GM19328 (cell line): Measurements from ENCODE around the gene PAQR4.
"Not testable (repeated sequence)": the region's sequence is repeated elsewhere in the genome, so short reads cannot be mapped to it uniquely, and the experiment has no call there.

Experiments used
- ATAC-seq: cut with Tn5 transposase; IDR thresholded peaks from one replicate; pipeline ENCODE4 v1.9.1; 2021; ENCODE audit warnings: mild to moderate bottlenecking, moderate library complexity; ENCODE audit not compliant: unreplicated experiment

The PAQR4 gene

DNA sequence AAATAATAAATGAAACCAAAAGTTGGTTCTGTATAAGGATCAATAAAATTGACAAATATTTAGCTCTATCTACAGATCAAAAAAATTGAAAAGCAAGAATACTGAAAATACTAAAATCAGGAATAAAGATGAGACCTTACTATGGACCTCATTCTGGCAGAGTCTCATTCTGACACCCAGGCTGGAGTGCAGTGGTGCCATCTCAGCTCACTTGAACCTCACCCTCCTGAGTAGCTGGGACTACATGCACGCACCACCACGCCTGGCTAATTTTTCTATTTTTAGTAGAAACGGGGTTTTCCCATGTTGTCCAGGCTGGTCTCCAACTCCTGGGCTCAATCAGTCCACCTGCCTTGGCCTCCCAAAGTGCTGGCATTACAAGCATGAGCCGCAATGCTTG, 27.1 kb upstream of the PAQR4 start:
- no peak for ATAC-seq

DNA sequence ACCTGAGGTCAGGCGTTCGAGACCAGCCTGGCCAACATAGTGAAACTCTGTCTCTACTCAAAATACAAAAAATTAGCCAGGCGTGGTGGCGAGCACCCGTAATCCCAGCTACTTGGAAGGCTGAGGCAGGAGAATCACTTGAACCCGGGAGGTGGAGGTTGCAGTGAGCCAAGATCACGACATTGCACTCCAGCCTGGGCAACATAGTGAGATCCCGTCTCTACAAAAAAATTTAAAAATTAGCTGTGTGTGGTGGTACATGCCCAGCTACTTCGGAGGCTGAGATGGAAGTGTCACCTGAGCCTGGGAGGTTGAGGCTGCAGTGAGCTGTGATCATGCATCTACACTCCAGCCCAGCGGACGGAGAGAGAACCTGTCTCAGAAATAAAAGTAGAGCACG, 25.4 kb upstream of the PAQR4 start:
- not testable (repeated sequence) for ATAC-seq

GRCh38 chr16:2946649-2947048, 22.5 kb upstream of the PAQR4 start:
- no peak for ATAC-seq

DNA sequence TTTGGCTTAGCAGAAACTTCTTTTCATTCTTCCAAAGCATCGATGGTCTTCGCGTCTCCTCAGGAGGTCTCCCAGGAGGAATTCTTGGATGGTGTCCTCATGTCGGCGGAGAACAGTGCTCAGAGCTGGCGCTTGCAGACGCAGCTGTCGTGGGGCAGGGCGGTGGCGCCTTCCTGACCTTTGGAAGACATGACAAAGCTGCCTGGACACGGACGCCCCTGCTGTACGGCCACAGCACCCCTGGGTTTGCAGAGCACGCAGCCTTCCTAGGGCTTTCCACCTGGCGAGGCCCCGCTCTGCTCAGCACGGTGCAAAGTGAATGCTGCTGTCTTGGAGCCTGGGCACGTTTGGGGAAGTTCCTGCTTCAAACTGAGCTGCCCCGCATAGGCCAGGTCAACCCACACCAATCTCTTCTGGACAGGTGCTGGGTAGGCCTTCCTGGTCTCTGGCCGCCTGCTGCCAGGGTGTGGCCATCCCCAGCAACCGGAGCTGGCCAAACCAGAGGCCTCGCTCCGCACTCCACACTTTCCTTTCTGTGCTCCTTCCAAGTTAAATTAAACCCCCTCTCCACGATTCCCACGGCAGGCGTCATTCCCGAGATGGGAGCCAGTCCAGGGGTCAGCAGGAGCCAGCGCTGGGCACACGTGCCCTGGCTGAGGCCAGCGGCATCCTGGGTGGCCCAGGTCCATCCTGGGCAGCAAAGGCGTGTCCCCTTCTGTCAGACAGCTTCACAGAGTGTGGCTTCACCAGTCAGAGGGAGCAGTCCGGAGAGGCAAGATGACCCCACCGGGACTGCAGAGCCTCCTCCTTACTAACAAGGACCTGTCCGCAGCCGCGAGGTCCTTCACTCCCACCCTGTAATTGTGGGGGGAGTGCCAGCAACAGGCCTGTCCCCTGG, 20.1 kb upstream of the PAQR4 start:
- ATAC-seq, result no peak

GRCh38 chr16:2949705-2950352, 19.3 kb upstream of the PAQR4 start:
- no peak for ATAC-seq

DNA sequence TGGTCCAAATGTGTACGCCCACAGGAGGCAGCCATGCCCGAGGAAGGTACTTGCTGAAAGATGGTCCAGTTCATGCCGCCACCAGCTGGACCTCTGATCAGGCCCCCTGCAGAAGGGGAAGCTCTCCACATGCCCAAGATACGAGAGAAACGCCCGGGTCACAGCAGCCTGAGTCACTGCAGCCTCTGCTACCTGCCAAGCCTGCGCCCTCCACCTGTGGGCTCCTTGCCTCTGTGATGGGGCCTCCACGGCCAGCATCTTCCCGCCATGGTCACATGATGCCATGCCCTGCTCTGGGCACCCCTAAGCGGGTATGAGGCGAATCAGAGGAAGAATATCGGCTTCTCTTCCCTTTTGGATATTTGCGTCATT, 18.8 kb upstream of the PAQR4 start:
- no peak for ATAC-seq

DNA sequence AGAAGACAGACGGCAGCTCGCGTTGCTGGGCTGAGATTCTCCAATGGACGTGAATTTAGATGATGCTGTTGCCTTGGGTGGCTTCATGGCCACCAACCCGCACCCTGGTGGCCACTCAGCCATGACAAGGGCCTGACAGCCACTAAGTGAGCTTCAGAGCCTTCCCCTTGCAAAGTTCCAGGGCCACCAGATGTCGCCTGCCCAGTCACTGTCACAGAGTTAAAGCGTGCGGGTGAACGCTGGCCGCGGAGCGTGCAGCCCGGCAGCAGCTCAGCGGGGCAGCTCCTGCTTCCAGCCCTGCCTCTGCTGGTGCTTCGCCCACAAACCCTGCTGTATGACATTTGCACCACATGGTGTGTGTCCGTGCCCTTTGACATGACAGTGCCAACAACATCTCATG, 18.4 kb upstream of the PAQR4 start:
- ATAC-seq, result no peak

- ATAC-seq, result no peak
These were observed 16.5 kb upstream of the PAQR4 start for GRCh38 chr16:2952679-2953078.

DNA sequence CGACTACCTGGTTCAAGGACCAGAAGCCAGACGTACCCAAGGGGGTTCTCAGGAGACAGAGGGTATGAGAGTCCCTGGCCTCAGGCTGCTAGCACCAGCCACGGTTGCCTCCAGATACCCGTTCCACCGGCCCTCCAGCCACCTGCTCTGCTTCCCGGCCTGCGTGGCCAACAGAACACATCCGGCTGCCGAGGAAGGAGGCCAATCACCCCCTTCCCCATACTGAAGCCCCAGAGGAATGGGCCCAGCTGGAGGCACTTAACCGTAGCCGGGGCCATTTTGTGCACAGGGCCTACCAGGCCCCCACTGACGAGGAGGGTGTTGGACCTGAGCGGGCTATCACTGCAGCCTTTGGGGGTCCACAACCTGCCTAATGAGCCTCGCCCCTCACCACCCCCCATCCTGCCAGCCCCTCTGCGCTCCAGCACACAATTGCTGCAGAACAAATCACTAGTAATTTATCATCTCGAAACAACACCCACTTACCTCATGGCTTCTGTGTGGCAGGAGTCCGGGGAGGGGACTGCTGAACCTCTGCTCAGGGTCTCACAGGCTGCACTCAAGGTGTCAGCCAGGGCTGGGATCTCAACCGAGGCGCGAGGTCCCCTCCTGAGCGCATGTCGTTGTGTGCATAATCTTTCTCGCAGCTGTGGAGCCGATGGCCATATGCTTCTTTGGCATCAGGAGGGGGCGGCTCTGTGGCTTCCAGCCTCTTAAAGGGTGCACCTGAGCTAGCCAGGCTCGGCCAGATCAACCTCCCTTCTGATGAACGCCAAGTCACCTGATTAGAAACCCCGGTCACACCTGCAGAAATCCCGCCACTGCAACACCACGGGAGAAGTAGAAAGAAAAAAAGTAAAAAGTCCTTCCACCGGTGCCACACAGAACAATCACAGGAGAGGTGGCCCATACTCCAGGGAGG, 15.2 kb upstream of the PAQR4 start:
- ATAC-seq, result no peak

DNA sequence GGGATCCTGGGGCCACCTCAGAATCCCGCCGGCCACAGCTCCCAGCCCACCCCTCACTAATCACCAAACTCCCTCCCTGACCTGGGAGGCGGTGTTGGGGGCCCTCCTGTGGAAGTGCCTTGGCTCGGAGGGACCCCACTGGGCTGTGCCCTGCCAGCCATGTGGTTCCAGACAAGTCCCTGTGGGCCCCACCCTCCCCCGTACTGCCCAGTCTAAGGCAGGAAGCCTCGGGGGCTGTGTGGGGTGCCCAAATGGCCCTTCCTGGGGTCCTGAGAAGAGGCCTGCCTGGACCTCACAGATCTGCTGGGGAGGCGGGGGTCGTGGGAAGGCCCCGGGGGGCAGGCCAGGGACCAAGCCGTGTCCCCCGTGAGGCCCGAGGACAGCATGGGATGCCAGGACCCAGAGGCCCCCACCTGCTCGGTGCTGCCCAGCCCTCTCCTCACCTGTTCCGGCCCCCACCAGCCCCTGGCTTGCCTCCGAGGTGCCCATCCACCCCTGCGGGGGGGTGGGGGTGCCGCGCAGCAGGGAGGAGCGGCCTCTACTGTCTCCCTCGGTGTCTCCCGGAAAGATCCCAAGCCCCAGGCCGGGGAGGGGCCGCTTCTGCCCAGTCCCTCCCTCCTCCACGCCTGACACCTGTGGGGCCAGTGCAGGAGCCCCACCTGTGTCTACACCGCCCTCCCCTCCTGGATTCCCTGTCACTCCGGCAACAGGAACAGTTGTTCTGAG, 14.3 kb upstream of the PAQR4 start:
- no peak for ATAC-seq

GRCh38 chr16:2955438-2955778, 13.7 kb upstream of the PAQR4 start:
- ATAC-seq, result no peak

- ATAC-seq, result no peak
These were observed 13.2 kb upstream of the PAQR4 start for GRCh38 chr16:2955779-2956578.

GRCh38 chr16:2956579-2956956, 12.6 kb upstream of the PAQR4 start:
- ATAC-seq, result no peak

- ATAC-seq, result no peak
These were observed 9.9 kb upstream of the PAQR4 start for GRCh38 chr16:2959206-2959605.

DNA sequence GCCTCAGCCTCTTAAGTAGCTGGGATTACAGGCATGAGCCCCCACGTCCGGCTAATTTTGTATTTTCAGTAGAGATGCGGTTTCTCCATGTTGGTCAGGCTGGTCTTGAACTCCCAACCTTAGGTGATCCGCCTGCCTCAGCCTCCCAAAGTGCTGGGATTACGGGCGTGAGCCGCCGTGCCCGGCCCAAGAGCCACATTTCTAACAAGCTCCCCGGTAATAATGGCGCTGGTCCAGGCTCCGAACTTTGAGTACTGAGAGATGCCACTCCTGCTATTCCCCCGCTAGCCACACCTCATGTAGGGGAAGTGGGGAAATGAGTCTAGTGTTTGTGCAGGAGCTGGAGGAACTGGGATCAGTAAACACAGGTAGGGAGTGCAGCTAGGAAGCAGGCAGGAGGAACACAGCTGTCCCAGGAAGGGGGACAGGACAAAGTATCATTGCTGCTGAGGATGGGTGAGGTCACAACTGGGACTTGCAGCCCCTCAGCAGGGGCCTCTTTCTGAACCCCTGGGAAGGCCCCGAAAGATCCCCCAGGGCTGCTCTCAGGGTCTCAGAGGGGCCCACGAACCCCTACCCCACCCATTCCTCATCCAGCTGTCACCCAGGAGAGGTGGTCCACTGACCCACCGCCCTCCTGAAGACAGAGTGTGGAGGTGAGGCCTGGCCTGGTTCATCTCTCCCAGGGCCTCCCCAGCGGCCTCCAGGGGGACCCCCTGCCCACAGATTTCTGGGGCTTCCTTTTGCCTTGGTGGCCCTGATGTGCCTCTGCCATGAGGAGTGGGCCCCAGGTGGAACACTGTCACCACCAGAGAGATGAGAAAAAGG, 8.8 kb upstream of the PAQR4 start:
- no peak for ATAC-seq

- no peak for ATAC-seq
These were observed 6.6 kb upstream of the PAQR4 start for GRCh38 chr16:2962334-2963073.

DNA sequence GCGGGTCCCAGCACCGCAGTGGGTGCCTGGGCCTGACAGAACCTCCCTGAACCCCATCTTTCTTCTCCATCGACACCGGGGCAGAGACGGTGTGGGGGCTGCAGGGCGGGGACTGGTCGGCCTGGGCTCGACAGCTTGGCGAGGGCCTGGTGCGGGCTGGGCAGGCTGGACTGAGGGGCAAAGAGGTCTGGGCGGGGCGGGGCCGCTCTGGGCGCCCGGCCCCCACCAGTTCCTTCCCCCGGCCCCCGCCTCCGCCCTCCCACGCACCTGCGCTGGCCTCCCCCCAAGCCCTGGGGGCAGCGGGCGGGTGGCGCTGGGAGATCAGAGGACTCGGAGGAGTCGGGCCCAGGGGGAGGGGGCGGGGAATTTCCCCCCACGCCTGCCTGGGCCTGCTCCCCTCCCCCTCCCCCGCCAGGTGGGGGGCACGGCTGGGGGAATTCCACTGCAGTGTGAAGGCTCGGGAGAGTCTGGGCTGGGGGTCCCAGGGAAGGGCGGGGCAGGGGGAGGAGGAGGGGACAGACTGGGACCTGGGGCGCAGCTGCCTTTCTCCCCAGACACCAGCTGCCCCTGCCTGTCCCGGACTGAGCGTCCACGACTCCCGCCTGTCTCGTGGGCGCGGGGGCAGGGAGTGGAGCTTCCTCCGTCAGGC, 6.0 kb upstream of the PAQR4 start:
- ATAC-seq, result no peak
